UCSD-AML1 (cell line): ENCODE results near the gene ENOX2.

ENCODE experiments used
- DNase-seq: peaks from one replicate; lab custom pipeline; 2025; ENCODE audit not compliant: unreplicated experiment; lab: John Stamatoyannopoulos, UW

ENOX2 gene

GRCh38 chrX:130704053-130705038, 198.7 kb downstream of the ENOX2 start:
- no peak for DNase-seq

- DNase-seq = no peak
Measured at GRCh38 chrX:130702867-130703707, 199.9 kb downstream of the ENOX2 start.

- no peak for DNase-seq
Measured at GRCh38 chrX:130700629-130701028, 202.4 kb downstream of the ENOX2 start.

- DNase-seq = no peak
Measured at GRCh38 chrX:130699618-130700017, 203.4 kb downstream of the ENOX2 start.

GRCh38 chrX:130696542-130696941, 206.5 kb downstream of the ENOX2 start:
- no peak for DNase-seq

- DNase-seq = no peak
Measured at GRCh38 chrX:130695931-130696330, 207.1 kb downstream of the ENOX2 start.

- DNase-seq = no peak
Measured at GRCh38 chrX:130694983-130695382, 208.0 kb downstream of the ENOX2 start.

- no peak for DNase-seq
Measured at GRCh38 chrX:130691576-130691975, 211.4 kb downstream of the ENOX2 start.

- DNase-seq = no peak
Measured at GRCh38 chrX:130688360-130688759, 214.6 kb downstream of the ENOX2 start.

GRCh38 chrX:130682990-130683389, 220.0 kb downstream of the ENOX2 start:
- no peak for DNase-seq

GRCh38 chrX:130680164-130681035, 222.6 kb downstream of the ENOX2 start:
- DNase-seq = no peak

GRCh38 chrX:130676861-130677260, 226.1 kb downstream of the ENOX2 start:
- no peak for DNase-seq

GRCh38 chrX:130672214-130672613, 230.8 kb downstream of the ENOX2 start:
- no peak for DNase-seq

- no peak for DNase-seq
Measured at GRCh38 chrX:130669233-130669632, 233.8 kb downstream of the ENOX2 start.

- DNase-seq = no peak
Measured at GRCh38 chrX:130665263-130665662, 237.7 kb downstream of the ENOX2 start.

GRCh38 chrX:130658310-130658709, 244.7 kb downstream of the ENOX2 start:
- no peak for DNase-seq

GRCh38 chrX:130654409-130654950, 248.5 kb downstream of the ENOX2 start:
- no peak for DNase-seq

GRCh38 chrX:130652824-130653578, 250.0 kb downstream of the ENOX2 start:
- no peak for DNase-seq

- DNase-seq = no peak
Measured at GRCh38 chrX:130649738-130650137, 253.3 kb downstream of the ENOX2 start.

GRCh38 chrX:130647468-130647867, 255.5 kb downstream of the ENOX2 start:
- no peak for DNase-seq
